Smooth muscle cell of the brain vasculature (primary cell): Measurements from ENCODE around the gene CAPZB.

Experiments
- DNase-seq: peaks from one replicate; pipeline ENCODE4 v3.0.0-alpha.2; 2012; ENCODE audit warnings: low read depth, low spot score

CAPZB gene

DNA sequence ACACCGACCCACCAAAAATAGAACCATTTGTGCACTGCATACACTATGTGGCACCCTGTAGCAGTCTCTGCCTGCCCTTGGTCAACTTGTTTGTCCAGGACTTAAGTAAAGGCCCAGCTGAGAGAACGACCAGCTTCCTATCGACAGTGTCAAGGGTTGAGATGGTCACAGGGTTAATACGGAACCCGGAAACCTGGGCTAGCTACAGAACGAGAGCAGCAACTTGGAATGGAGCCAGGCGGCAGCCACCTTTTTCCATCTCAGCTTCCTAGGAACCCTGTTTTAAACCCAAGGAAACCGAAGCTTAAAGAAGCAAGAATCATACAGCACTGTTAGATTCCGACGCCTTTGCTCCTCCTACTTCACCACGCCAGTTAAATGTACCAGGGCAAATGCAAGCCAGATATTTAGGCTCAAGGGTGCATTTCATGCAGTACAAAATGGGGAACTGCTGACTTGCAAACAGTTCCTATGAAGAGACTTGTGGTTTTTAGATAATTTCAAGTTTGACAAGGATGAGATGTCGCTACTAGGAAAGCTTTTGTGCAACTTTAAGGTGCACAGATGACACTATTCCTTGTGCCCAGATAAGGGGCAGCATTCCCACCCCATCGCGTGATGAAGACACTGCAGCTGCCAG is 137.7 kb downstream of the CAPZB start:
- DNase-seq: no peak

- no peak for DNase-seq
Observed at GRCh38 chr1:19346026-19346425, 139.3 kb downstream of the CAPZB start.

- no peak for DNase-seq
Observed at GRCh38 chr1:19345391-19345790, 139.9 kb downstream of the CAPZB start.

GRCh38 chr1:19344831-19345230 is 140.5 kb downstream of the CAPZB start:
- no peak for DNase-seq

- no peak for DNase-seq
Observed at GRCh38 chr1:19344372-19344810, 140.9 kb downstream of the CAPZB start.

DNA sequence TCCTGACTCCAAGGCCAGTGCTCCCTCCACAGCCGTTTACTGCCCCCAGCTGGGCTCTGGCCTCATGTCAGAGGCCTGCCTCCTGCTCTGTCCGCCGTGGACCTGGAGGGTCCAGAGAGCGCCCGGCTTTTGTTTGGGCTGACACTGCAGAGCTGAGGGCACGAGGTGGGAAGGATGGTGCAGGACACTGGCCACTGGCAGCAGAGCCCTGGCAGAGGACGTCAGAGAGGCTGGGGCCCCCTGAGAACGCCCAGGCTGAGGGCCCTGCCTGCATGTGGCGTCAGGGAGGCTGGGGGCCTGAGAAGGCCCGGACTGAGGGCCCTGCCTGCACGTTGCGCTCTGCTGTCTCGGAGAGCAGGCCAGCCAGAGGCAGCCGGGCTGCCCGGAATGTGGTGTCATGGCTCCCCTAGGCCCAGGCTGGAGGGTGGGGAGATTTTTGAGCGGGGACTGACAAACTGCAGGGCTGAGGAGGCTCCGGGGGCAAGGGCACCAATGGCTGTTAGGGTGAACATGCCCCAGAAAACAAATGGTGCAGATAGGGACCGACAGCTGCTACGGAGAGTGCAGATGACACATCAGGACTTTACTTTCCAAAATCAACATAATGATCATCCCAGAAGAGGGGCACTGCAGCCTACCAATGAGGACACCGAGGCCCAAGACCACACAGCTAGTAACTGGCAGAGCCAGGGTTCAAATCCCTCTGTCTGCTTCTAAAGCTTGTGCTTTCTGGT is 141.6 kb downstream of the CAPZB start:
- DNase-seq: no peak

DNA sequence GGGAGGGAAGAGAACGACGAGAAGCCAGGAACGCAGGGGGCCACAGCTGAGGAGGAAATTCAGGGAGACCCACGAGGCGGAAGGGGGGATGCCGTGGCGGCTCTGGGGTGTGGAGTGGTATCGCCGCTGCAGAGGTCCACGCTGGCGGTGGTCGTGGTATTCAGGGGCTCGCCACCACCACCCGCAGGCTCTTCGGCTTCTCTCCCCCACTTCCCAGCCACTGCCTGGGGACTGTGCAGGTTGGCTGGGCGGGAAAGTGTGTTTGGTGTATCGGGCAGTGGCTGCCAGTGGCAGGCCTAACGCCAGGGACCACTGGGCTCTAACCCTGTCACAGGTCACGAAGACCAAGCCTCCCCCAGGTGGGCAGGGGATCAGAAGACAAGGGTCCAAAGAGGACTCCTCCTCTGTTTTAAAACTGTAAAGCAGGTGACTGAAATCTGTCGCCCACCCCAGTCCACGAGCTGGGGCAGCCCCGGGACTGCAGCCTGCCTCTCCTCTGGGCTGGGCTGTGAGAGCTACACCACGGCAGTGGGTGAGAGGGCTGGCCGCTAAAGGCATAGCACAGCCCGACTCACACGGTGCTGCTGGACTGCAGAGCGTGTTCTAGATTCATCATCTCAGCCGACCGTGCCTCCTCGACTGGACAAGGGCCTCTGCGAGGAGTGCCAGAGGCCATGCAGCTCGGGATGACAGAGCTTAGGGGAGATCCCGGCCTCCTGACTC is 142.3 kb downstream of the CAPZB start:
- no peak for DNase-seq

GRCh38 chr1:19342062-19342750 is 143.1 kb downstream of the CAPZB start:
- DNase-seq: no peak

GRCh38 chr1:19341201-19342061 is 143.9 kb downstream of the CAPZB start:
- DNase-seq: peak; percentile 62

DNA sequence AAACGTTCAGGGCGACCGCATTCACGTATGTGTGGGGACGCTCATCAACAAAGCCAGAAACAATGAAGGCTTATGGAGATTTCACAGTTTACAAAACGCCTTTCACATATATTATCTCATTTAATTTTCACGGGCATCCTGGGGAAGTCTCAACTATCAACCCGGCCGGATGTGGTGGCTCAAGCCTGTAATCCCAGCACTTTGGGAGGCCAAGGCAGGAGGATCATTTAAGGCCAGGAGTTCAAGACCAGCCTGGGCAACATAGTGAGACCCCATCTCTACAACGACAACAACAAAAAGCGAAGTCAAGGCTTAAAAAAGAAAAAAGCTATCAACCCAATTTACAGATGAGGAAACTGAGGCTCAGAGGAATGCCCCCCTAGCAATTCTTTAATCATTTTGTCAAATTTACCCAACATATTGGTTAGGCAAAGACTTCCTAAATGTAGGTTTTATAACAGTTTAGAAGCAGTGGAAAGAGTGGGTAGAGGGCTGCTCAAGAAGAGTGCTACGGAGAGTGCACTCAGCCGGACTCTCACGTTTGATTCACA is 144.9 kb downstream of the CAPZB start:
- no peak for DNase-seq

DNA sequence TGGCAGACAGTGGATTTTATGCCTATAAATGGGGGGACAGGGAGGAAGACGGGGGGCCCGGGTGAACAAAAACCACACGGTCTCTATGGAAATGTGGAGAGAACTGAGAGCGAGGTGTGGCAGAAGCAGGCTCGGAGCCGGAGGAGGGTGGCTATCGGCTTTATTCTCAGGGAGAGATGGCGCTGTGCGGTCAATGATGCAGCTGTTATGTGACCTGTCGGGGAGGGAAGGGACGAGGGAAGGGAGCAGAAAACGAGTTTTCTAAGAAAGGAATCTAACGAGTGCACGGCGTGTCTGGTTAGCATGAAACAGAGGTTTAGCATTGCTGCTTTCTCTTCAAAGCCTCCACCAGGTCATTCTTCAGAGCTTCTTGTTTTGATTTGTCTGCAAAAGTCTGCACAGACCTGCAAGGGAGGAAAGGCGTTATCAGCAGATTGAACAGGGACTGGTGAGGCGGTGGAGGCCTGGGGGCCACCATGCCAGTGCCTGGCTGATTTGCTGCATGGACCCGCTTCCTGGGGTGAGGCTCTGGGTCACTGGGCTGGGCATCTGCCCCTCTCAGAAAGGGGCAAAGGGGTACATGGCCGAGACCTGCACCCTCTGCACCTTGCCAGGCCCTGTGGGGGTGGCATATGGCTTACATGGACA is 146.0 kb downstream of the CAPZB start:
- no peak for DNase-seq

DNA sequence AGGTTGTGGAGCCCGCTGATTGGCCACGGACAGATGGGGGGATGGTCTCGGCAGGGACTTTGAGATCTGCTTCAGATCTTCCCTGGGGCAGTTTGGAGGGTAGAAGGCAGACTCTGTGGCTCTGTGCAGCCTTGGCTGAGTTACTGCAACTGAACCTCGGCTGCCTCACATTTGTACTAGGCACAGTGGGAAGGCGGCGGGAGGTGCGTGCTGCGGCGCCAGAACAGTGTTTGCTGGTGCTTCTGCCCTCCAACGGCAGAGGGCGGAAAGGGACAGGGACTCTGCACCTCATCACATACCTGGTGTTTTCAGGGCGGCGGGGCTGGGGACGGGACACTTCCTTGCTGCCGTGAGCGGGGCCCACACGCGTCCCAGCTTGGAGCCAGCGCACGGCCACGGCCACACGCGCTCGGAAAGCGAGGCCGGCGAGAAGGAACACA is 147.0 kb downstream of the CAPZB start:
- DNase-seq: no peak

- DNase-seq: no peak
Observed at GRCh38 chr1:19337289-19337688, 148.1 kb downstream of the CAPZB start.

- DNase-seq: no peak
Observed at GRCh38 chr1:19336543-19336942, 148.8 kb downstream of the CAPZB start.

DNA sequence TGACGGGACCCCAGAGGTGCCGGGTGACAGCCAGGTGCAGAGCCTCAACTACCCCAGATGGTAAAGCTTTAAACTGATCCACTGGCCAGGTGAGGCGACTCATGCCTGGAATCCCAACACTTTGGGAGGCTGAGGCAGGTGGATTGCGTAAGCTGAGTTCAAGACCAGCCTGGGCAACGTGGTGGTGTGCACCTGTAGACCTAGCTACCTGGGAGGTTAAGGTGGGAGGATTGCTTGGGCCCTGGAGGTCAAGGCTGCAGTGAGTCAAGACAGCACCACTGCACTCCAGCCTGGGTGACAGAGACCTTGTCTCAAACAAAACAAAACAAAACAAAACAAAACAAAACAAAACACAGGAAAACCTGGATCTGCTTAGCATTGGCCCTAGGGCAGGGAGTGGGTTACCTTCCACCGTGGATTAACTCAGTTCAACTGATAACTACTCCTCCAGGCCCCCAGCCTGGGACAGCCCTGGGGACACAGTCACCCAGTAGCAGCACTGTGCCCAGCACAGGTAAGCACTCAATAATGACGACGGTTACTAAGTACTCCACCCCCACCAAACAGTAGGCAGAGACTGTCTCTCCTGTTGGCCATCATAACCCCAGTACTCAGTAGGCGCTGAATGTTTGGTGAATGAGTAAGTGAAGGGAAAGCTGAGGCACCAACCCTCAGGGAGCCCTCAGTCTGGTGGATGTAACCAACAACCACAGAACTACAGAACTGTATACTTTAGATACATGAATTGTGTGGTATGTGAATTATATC is 151.6 kb downstream of the CAPZB start:
- no peak for DNase-seq

- no peak for DNase-seq
Observed at GRCh38 chr1:19332832-19333231, 152.5 kb downstream of the CAPZB start.

- no peak for DNase-seq
Observed at GRCh38 chr1:19331262-19331878, 154.0 kb downstream of the CAPZB start.

DNA sequence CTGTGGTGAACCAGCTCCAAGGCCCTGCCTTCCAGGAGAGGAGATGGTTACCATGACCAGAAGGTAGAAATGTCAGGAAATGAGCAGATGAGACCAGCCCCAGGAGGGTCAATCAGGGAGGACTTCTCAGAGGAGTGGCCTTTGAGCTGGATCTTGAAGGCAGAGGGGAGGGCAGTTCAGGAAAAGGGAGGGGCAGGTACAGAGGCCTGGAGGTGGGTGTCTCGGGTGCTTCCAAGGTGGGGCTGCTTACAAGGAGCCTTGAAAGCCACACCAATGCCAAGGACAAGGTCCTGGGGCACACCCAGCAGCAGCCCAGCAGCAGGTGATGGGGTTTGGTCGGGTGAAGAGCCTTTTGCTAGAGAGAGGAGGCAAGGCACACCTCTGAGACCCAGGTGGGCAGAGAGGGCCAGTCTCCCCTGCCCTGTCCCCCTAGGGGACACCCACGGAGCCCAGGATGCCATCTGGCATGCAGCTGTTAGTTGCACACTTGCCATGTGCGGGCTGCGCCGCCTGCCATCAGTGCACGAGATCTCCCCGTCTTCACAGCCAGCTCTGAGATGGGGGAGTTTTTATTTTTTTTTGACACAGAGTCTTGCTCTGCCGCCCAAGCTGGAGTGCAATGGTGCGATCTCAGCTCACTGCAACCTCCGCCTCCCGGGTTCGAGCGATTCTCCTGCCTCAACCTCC is 154.7 kb downstream of the CAPZB start:
- DNase-seq: no peak
